HepG2 (cell line): ENCODE measurements around the gene RBCK1. TPM values are rescaled to one million over a fixed set of nuclear protein-coding genes. Genes with fewer than 3 reads are reported as not detected.
A peak's percentile ranks its signal among the peaks of the same experiment; 100 is the strongest.

Source experiments
- FOXP1 ChIP-seq, 2 experiments: fragments of 450-650 bp in 1 of 2; IDR thresholded peaks; 2 replicates each; pipeline ENCODE4 v1.6.1; 2017 to 2018; ENCODE audit warnings: antibody characterized with exemption in 1 of 2
- HES4 ChIP-seq: sonication (generic); formaldehyde crosslinking; IDR thresholded peaks from 2 replicates; pipeline ENCODE4 v1.9.0; 2021; ENCODE audit warnings: mild to moderate bottlenecking, missing genetic modification reagents, borderline replicate concordance
- KAT7 ChIP-seq: IDR thresholded peaks from 2 replicates; pipeline ENCODE4 v1.6.1; 2018; ENCODE audit warnings: borderline replicate concordance, missing compliant biosample characterization
- LCORL ChIP-seq, 2 experiments: fragments of 450-650 bp in 1 of 2; sonication (generic) in 1 of 2; formaldehyde crosslinking in 1 of 2; IDR thresholded peaks; 2 replicates each; pipeline versions ENCODE4 v1.5.0 to v1.6.1; 2017 to 2020; ENCODE audit warnings: antibody characterized with exemption in 1 of 2, missing genetic modification reagents in 1 of 2
- PAXIP1 ChIP-seq: sonication (generic); formaldehyde crosslinking; conservative IDR thresholded peaks from 2 replicates; pipeline ENCODE4 v1.4.0; 2020; ENCODE audit warnings: mild to moderate bottlenecking, missing genetic modification reagents, moderate library complexity
- PREB ChIP-seq: sonication (generic); formaldehyde crosslinking; IDR thresholded peaks from 2 replicates; pipeline ENCODE4 v1.4.0; 2020; ENCODE audit warnings: missing genetic modification reagents
- RCOR2 ChIP-seq: IDR thresholded peaks from 2 replicates; pipeline ENCODE4 v1.6.1; 2016; ENCODE audit warnings: missing biosample characterization, missing genetic modification reagents
- SOX13 ChIP-seq, 3 experiments: fragments of 450-650 bp in 1 of 3; sonication (generic) in 1 of 3; formaldehyde crosslinking in 1 of 3; IDR thresholded peaks in 2 of 3; conservative IDR thresholded peaks in 1 of 3; 2 replicates each; pipeline versions ENCODE4 v1.5.0 to v1.6.1; 2016 to 2020; ENCODE audit warnings: antibody characterized with exemption in 1 of 3, mild to moderate bottlenecking in 1 of 3, missing compliant biosample characterization in 1 of 3, missing genetic modification reagents in 1 of 3, moderate library complexity in 1 of 3
- ZBTB38 ChIP-seq: sonication (generic); formaldehyde crosslinking; IDR thresholded peaks from 2 replicates; pipeline ENCODE4 v1.5.1; 2020; ENCODE audit warnings: mild to moderate bottlenecking, missing genetic modification reagents
- ZBTB8A ChIP-seq: sonication (generic); formaldehyde crosslinking; IDR thresholded peaks from 2 replicates; pipeline ENCODE4 v1.4.0; 2020; ENCODE audit warnings: mild to moderate bottlenecking, low read depth, missing genetic modification reagents, borderline replicate concordance
- ZNF12 ChIP-seq: sonication (generic); formaldehyde crosslinking; IDR thresholded peaks from 2 replicates; pipeline ENCODE4 v1.5.0; 2020; ENCODE audit warnings: missing genetic modification reagents
- ZNF33A ChIP-seq: sonication (generic); formaldehyde crosslinking; IDR thresholded peaks from 2 replicates; pipeline ENCODE4 v1.5.1; 2020; ENCODE audit warnings: missing genetic modification reagents, mild to moderate bottlenecking, moderate library complexity, borderline replicate concordance
- ZNF547 ChIP-seq: sonication (generic); formaldehyde crosslinking; IDR thresholded peaks from 2 replicates; pipeline ENCODE4 v1.5.1; 2020; ENCODE audit warnings: mild to moderate bottlenecking, missing genetic modification reagents
- ZNF605 ChIP-seq: sonication (generic); formaldehyde crosslinking; IDR thresholded peaks from 2 replicates; pipeline ENCODE4 v1.8.0; 2022; ENCODE audit warnings: mild to moderate bottlenecking, missing genetic modification reagents
- ZNF710 ChIP-seq: sonication (generic); formaldehyde crosslinking; IDR thresholded peaks from 2 replicates; pipeline ENCODE4 v1.5.0; 2020; ENCODE audit warnings: mild to moderate bottlenecking, missing genetic modification reagents, borderline replicate concordance
- ZNF747 ChIP-seq: sonication (generic); formaldehyde crosslinking; IDR thresholded peaks from 2 replicates; pipeline ENCODE4 v1.8.1; 2023; ENCODE audit warnings: missing genetic modification reagents, mild to moderate bottlenecking, borderline replicate concordance
- ZNF766 ChIP-seq: sonication (generic); formaldehyde crosslinking; IDR thresholded peaks from 2 replicates; pipeline ENCODE4 v1.5.0; 2020; ENCODE audit warnings: missing genetic modification reagents, borderline replicate concordance
- ZNF816 ChIP-seq: sonication (generic); formaldehyde crosslinking; IDR thresholded peaks from 2 replicates; pipeline ENCODE4 v1.8.0; 2022; ENCODE audit warnings: missing genetic modification reagents, mild to moderate bottlenecking, borderline replicate concordance
- ZNF883 ChIP-seq: sonication (generic); formaldehyde crosslinking; IDR thresholded peaks from 2 replicates; pipeline ENCODE4 v1.5.1; 2020; ENCODE audit warnings: mild to moderate bottlenecking, missing genetic modification reagents; ENCODE audit errors: not compliant biosample characterization
- ZSCAN30 ChIP-seq: sonication (generic); formaldehyde crosslinking; IDR thresholded peaks from 2 replicates; pipeline ENCODE4 v1.5.0; 2020; ENCODE audit warnings: mild to moderate bottlenecking, missing genetic modification reagents
- polyA plus RNA-seq, 8 experiments: library from polyadenylated mRNA; depleted of rRNA in 3 of 8; stranded (reverse) in 7 of 8; unstranded in 1 of 8; fragments of >200 nt; fragmentation: Illumina TruSeq in 4 of 8; extraction: Trizol in 4 of 8; gene quantifications; 2 replicates each; pipeline versions ENCODE4 v1.2.1 to v1.2.3, GENCODE V29; 2011 to 2016; ENCODE audit warnings: low read depth in 4 of 8, missing spikeins in 1 of 8, mixed read lengths in 1 of 8; ENCODE audit not compliant: insufficient read depth in 1 of 8
- total RNA-seq, 5 experiments: library from RNA; depleted of rRNA; stranded (reverse); fragments of >200 nt; fragmentation: Illumina TruSeq; extraction: Trizol; gene quantifications; 2 replicates each; pipeline ENCODE4 v1.2.3, GENCODE V29; 2016; ENCODE audit warnings: low read depth in 1 of 5

RBCK1 gene
- total and polyA plus RNA-seq, 2 of the 13 experiments (the other 11 are each of a cell fraction or from before 2014, with no cell fraction given) = 149 to 215 TPM

GRCh38 chr20:406200-407132 is 1.6 kb upstream of the RBCK1 start (continued):
- TF ChIP-seq ZNF816 (CRISPR knock-in tag) (peak; percentile 91), ZSCAN30 (CRISPR knock-in tag) (0 out of 2 replicates have a peak, but pooled peaks have one; percentile 22), ZNF547 (CRISPR knock-in tag) (0 out of 2 replicates have a peak, but pooled peaks have one; percentile 8), ZNF747 (CRISPR knock-in tag) (0 out of 2 replicates have a peak, but pooled peaks have one; percentile 69), ZNF883 (peak; percentile 8), ZNF12 (CRISPR knock-in tag) (peak; percentile 34; the same call in 1 of the 2 replicates), ZBTB38 (CRISPR knock-in tag) (0 out of 2 replicates have a peak, but pooled peaks have one; percentile 78), ZNF33A (CRISPR knock-in tag) (no peak; the same call in 1 of the 2 replicates), ZNF605 (CRISPR knock-in tag) (no peak), LCORL (IDR thresholded peaks at IDR 0.05) (no peak), LCORL (CRISPR knock-in tag; IDR thresholded peaks at IDR 0.05) (no peak), PAXIP1 (CRISPR knock-in tag) (0 out of 2 replicates have a peak, but pooled peaks have one; percentile 31), FOXP1 (IDR thresholded peaks at IDR 0.05) (no peak), FOXP1 (CRISPR knock-in tag; IDR thresholded peaks at IDR 0.05) (0 out of 2 replicates have a peak, but pooled peaks have one; percentile 5), RCOR2 (CRISPR knock-in tag) (peak; percentile 9; the same call in 1 of the 2 replicates), ZNF766 (CRISPR knock-in tag) (0 out of 2 replicates have a peak, but pooled peaks have one; percentile 43), ZBTB8A (CRISPR knock-in tag) (no peak), SOX13 (IDR thresholded peaks at IDR 0.05) (no peak), SOX13 (CRISPR knock-in tag; conservative IDR thresholded peaks at IDR 0.05 in 1 of 2, IDR thresholded peaks at IDR 0.05 in 1 of 2) (no peak), HES4 (no peak), PREB (CRISPR knock-in tag) (0 out of 2 replicates have a peak, but pooled peaks have one; percentile 38), ZNF710 (CRISPR knock-in tag) (no peak), KAT7 (CRISPR knock-in tag) (peak; percentile 13; the same call in 1 of the 2 replicates)
